GM12872 (cell line): Measurements from ENCODE around the gene ZSCAN18.

Source experiments
- TF ChIP-seq, protein P1 (sequence below): IDR thresholded peaks from 3 replicates; pipeline ENCODE4 v1.5.1; 2011; ENCODE audit warnings: low read depth, mild to moderate bottlenecking, low read length, moderate library complexity; ENCODE audit not compliant: insufficient read depth

The ZSCAN18 gene

DNA sequence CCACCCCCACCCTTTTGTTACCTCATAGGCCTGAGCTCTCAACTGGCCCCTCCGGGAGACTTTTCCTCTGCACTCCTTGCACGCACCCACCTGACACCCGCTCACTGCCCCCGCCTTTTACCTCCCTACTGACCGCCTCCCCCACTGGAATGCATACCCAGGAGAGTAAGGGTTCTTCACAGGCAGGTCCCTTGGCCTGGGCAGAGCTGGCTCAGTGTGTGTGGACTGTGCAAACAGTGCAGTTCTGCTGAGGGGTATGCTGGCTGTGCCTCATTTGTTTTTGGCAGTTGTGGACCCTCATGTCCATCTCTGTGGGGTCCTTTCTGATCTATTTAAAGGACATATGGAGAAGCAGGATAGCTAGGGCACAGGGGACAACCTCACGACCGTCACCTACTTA, 5.0 kb downstream of the ZSCAN18 start:
- TF ChIP-seq, protein P1, sequence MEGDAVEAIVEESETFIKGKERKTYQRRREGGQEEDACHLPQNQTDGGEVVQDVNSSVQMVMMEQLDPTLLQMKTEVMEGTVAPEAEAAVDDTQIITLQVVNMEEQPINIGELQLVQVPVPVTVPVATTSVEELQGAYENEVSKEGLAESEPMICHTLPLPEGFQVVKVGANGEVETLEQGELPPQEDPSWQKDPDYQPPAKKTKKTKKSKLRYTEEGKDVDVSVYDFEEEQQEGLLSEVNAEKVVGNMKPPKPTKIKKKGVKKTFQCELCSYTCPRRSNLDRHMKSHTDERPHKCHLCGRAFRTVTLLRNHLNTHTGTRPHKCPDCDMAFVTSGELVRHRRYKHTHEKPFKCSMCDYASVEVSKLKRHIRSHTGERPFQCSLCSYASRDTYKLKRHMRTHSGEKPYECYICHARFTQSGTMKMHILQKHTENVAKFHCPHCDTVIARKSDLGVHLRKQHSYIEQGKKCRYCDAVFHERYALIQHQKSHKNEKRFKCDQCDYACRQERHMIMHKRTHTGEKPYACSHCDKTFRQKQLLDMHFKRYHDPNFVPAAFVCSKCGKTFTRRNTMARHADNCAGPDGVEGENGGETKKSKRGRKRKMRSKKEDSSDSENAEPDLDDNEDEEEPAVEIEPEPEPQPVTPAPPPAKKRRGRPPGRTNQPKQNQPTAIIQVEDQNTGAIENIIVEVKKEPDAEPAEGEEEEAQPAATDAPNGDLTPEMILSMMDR = no peak

DNA sequence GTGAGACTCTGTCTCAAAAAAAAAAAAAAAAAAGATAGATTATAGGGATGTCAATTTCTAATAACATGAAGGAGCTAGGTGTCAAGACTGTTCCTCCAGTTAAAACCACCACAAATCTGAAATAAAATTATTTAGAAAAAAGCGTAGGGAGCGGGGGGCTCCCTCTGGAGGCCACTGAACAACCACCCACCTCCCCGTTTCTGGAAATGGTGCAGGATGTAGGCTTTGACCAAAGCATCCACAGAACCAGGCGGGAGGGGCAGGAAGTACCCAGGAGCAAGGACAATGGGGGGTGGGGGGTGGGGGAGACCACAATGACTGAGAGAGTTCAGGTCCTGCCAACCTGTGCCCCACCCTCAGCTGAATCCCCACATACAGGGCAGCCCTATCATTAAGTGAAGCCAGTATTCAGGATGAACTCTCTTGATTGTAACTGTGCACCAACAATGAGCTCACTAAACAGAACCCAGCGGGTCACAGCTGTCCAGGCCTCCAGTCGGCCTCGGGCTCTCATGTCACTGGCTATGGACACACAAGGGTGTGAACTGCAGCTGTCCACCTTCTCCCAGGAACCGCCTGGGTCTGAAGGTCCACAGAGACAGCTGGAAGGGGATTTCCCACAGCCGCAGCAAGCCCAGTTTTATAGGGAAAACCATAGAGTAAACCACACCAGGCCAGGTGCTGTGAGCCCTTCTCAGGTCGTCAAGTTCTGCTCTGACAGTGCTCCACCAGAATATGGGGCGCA, 6.6 kb downstream of the ZSCAN18 start:
- TF ChIP-seq, protein P1 = no peak

- TF ChIP-seq, protein P1 = no peak
Observed at GRCh38 chr19:58089846-58090245, 8.2 kb downstream of the ZSCAN18 start.

- TF ChIP-seq, protein P1 = no peak
Observed at GRCh38 chr19:58088521-58089052, 9.4 kb downstream of the ZSCAN18 start.

DNA sequence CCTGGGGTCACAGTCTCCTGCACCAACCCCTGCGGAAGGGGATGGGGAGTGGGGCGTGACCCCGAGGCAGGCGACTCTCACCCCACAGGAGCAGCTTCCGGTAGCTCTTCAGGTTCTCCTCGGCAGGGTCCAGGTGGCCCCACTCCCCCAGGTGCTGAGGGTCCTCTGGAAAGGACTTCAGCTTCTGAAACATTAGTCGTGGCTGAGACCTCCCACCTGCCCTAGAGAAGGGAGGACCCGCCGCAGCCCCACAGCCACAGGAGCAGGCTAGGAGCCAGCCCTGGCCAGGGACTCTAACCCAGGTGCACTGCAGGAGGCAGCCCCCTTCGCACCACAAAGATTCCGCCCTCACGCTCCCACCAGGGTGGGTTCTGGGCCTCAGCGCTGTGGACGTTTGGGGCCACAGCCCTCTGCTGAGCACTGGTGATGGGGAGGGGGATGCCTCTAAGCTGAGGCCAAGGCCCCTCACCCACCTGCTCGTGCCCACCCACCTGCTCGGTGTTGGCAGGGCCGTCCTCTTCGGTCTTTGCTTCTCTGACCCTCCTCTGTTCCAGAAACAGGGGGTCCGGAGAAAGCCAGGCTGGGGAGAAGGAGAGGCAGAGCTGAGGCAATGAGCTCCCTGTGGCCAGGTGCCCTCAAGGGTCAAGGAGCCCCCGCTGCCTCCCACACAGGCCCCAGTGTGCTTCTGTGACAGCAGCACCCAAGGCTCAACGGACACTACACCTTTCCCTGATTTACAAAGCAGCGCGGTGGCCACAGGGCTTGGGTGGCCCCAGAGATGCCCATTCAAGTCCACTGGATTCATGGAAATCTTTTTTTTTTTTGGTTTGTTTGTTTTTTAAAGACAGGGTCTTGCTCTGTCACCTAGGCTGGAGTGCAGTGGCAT, 11.0 kb downstream of the ZSCAN18 start:
- TF ChIP-seq, protein P1 = no peak

GRCh38 chr19:58085348-58085875, 12.6 kb downstream of the ZSCAN18 start:
- TF ChIP-seq, protein P1 = no peak
